ENCODE measurements around the gene TRAPPC6A.

Gene TRAPPC6A

GRCh38 chr19:45117671-45118070, 60.4 kb downstream of the TRAPPC6A start:
- CTCF ChIA-PET: no interaction called here
- DNase-seq (ENCODE audit: extremely low spot score): no peak
- POLR2A ChIA-PET: interaction anchor here (1.9 kb wide), 1 partner anchor 26 kb away, joined by 10 read pairs; no protein-coding TSS in a partner anchor
- TF ChIP-seq ZNF384 (IDR thresholded peaks at IDR 0.05): no peak
- TF ChIP-seq SP1 (IDR thresholded peaks at IDR 0.05): no peak
- TF ChIP-seq HDGF (IDR thresholded peaks at IDR 0.05; ENCODE audit: borderline replicate concordance): no peak
- TF ChIP-seq ARNT (IDR thresholded peaks at IDR 0.05): no peak
- no peak for TF ChIP-seq PKNOX1 (IDR thresholded peaks at IDR 0.05)
- TF ChIP-seq TARDBP (IDR thresholded peaks at IDR 0.05): no peak

GRCh38 chr19:45117167-45117594, 60.9 kb downstream of the TRAPPC6A start:
- DNase-seq (ENCODE audit: extremely low spot score): no peak
- ChIA-PET CTCF (no interaction called here), POLR2A (no interaction called here)
- TF ChIP-seq LEF1 (IDR thresholded peaks at IDR 0.05; ENCODE audit: borderline replicate concordance) (no peak), BHLHE40 (IDR thresholded peaks at IDR 0.05; ENCODE audit: borderline replicate concordance) (no peak), SP1 (IDR thresholded peaks at IDR 0.05) (no peak), FOXK2 (IDR thresholded peaks at IDR 0.05) (no peak), FOXA1 (IDR thresholded peaks at IDR 0.05) (no peak), TARDBP (IDR thresholded peaks at IDR 0.05) (no peak), L3MBTL2 (conservative IDR thresholded peaks at IDR 0.05) (no peak), NFRKB (IDR thresholded peaks at IDR 0.05) (no peak), FOXM1 (IDR thresholded peaks at IDR 0.05; ENCODE audit: borderline replicate concordance) (no peak), PKNOX1 (IDR thresholded peaks at IDR 0.05) (no peak), CTBP1 (IDR thresholded peaks at IDR 0.05; ENCODE audit: borderline replicate concordance) (no peak), SUZ12 (IDR thresholded peaks at IDR 0.05) (no peak), ARNT (IDR thresholded peaks at IDR 0.05) (no peak), ELF4 (IDR thresholded peaks at IDR 0.05) (no peak), ZNF384 (IDR thresholded peaks at IDR 0.05) (no peak), HDGF (IDR thresholded peaks at IDR 0.05; ENCODE audit: borderline replicate concordance) (no peak)

GRCh38 chr19:45115809-45116615, 62.0 kb downstream of the TRAPPC6A start:
- ChIA-PET CTCF (interaction anchor here (0.6 kb wide), 1 partner anchor 108 kb away, joined by 3 read pairs; no protein-coding TSS in a partner anchor), POLR2A (no interaction called here)
- DNase-seq (ENCODE audit: extremely low spot score): no peak
- TF ChIP-seq FOXM1 (IDR thresholded peaks at IDR 0.05; ENCODE audit: borderline replicate concordance) (no peak), FOXA1 (IDR thresholded peaks at IDR 0.05) (no peak), CTBP1 (IDR thresholded peaks at IDR 0.05; ENCODE audit: borderline replicate concordance) (no peak), BHLHE40 (IDR thresholded peaks at IDR 0.05; ENCODE audit: borderline replicate concordance) (no peak), HDGF (IDR thresholded peaks at IDR 0.05; ENCODE audit: borderline replicate concordance) (no peak), ELF4 (IDR thresholded peaks at IDR 0.05) (no peak), FOXK2 (IDR thresholded peaks at IDR 0.05) (no peak), L3MBTL2 (conservative IDR thresholded peaks at IDR 0.05) (no peak), NFRKB (IDR thresholded peaks at IDR 0.05) (no peak), LEF1 (IDR thresholded peaks at IDR 0.05; ENCODE audit: borderline replicate concordance) (no peak), SUZ12 (IDR thresholded peaks at IDR 0.05) (no peak), SP1 (IDR thresholded peaks at IDR 0.05) (no peak), ZNF384 (IDR thresholded peaks at IDR 0.05) (no peak)

GRCh38 chr19:45114116-45114515, 63.9 kb downstream of the TRAPPC6A start:
- DNase-seq (ENCODE audit: extremely low spot score): no peak
- TF ChIP-seq FOXK2 (IDR thresholded peaks at IDR 0.05) (no peak), FOXM1 (IDR thresholded peaks at IDR 0.05; ENCODE audit: borderline replicate concordance) (no peak), HDGF (IDR thresholded peaks at IDR 0.05; ENCODE audit: borderline replicate concordance) (no peak), BHLHE40 (IDR thresholded peaks at IDR 0.05; ENCODE audit: borderline replicate concordance) (no peak), ELF4 (IDR thresholded peaks at IDR 0.05) (no peak), SP1 (IDR thresholded peaks at IDR 0.05) (no peak), NFRKB (IDR thresholded peaks at IDR 0.05) (no peak), CTBP1 (IDR thresholded peaks at IDR 0.05; ENCODE audit: borderline replicate concordance) (no peak), ZNF384 (IDR thresholded peaks at IDR 0.05) (no peak), PKNOX1 (IDR thresholded peaks at IDR 0.05) (no peak), ARNT (IDR thresholded peaks at IDR 0.05) (no peak), TARDBP (IDR thresholded peaks at IDR 0.05) (no peak), SUZ12 (IDR thresholded peaks at IDR 0.05) (no peak), L3MBTL2 (conservative IDR thresholded peaks at IDR 0.05) (no peak), LEF1 (IDR thresholded peaks at IDR 0.05; ENCODE audit: borderline replicate concordance) (no peak)
- ChIA-PET POLR2A (interaction anchor here (1.4 kb wide), 1 partner anchor 75 kb away, joined by 3 read pairs; no protein-coding TSS in a partner anchor), CTCF (no interaction called here)

- no peak for DNase-seq (ENCODE audit: extremely low spot score)
- ChIA-PET POLR2A (interaction anchor here (0.8 to 1.4 kb wide), 2 partner anchors 21 to 74 kb away, joined by 3 to 4 read pairs; partner anchors contain the start of gene PPP1R37), CTCF (interaction anchor here (1.6 kb wide), 1 partner anchor 12 kb away, joined by 7 read pairs; no protein-coding TSS in a partner anchor)
- TF ChIP-seq HDGF (IDR thresholded peaks at IDR 0.05; ENCODE audit: borderline replicate concordance) (no peak), FOXA1 (IDR thresholded peaks at IDR 0.05) (no peak), BHLHE40 (IDR thresholded peaks at IDR 0.05; ENCODE audit: borderline replicate concordance) (no peak), ZNF384 (IDR thresholded peaks at IDR 0.05) (no peak), PKNOX1 (IDR thresholded peaks at IDR 0.05) (no peak), L3MBTL2 (conservative IDR thresholded peaks at IDR 0.05) (no peak), LEF1 (IDR thresholded peaks at IDR 0.05; ENCODE audit: borderline replicate concordance) (no peak), ELF4 (IDR thresholded peaks at IDR 0.05) (no peak), FOXK2 (IDR thresholded peaks at IDR 0.05) (no peak), CTBP1 (IDR thresholded peaks at IDR 0.05; ENCODE audit: borderline replicate concordance) (no peak), SP1 (IDR thresholded peaks at IDR 0.05) (no peak), FOXM1 (IDR thresholded peaks at IDR 0.05; ENCODE audit: borderline replicate concordance) (no peak), ARNT (IDR thresholded peaks at IDR 0.05) (no peak), NFRKB (IDR thresholded peaks at IDR 0.05) (no peak), SUZ12 (IDR thresholded peaks at IDR 0.05) (no peak), TARDBP (IDR thresholded peaks at IDR 0.05) (no peak)
Observed at GRCh38 chr19:45113628-45114027, 64.4 kb downstream of the TRAPPC6A start.
